OCI-LY7 (cell line): ENCODE results near the gene ENTR1. TPM values are rescaled to one million over a fixed set of nuclear protein-coding genes. Genes with fewer than 3 reads are reported as not detected.

Experiments
- BruUV-seq: library from RNA; stranded (reverse); fragments of 400-500 nt; replicated peaks from 2 replicates; lab custom pipeline; 2021; lab: Mats Ljungman, UMichigan
- CTCF ChIA-PET: fragments of 300-600 bp; sonication (Branson Sonifier 250); formaldehyde crosslinking; loops from one replicate; lab custom pipeline; 2022; ENCODE audit warnings: antibody characterized with exemption; ENCODE audit not compliant: unreplicated experiment; lab: Charles Lee
- POLR2A ChIA-PET: fragments of 300-600 bp; sonication (Branson Sonifier 250); formaldehyde crosslinking; loops from one replicate; lab custom pipeline; 2022; ENCODE audit warnings: antibody characterized with exemption; lab: Charles Lee
- DNase-seq: peaks from one replicate; pipeline ENCODE4 v3.0.0-alpha.2; 2015; ENCODE audit warnings: low spot score
- H2AFZ ChIP-seq: fragments of 200-600 bp; sonication (generic), shearing (Covaris generic); 2 replicates; pipeline ENCODE4 v1.6.1; 2014; ENCODE audit warnings: mild to moderate bottlenecking, antibody characterized with exemption, low read length, moderate library complexity
- H3K27ac ChIP-seq: fragments of 200-600 bp; sonication (generic); 2 replicates; pipeline ENCODE4 v1.5.1; 2014; ENCODE audit warnings: mixed run types, low read depth, mild to moderate bottlenecking, moderate library complexity, low read length, inconsistent platforms; ENCODE audit not compliant: poor library complexity, severe bottlenecking
- H3K36me3 ChIP-seq: fragments of 200-600 bp; sonication (generic); 2 replicates; pipeline ENCODE4 v1.6.1; 2014; ENCODE audit warnings: mild to moderate bottlenecking, antibody characterized with exemption, low read length, moderate library complexity, mixed read lengths; ENCODE audit not compliant: insufficient read depth
- H3K4me1 ChIP-seq: fragments of 200-600 bp; sonication (generic); 2 replicates; pipeline ENCODE4 v1.5.1; 2014; ENCODE audit warnings: mild to moderate bottlenecking, low read length; ENCODE audit not compliant: insufficient read depth, poor library complexity, severe bottlenecking
- H3K4me2 ChIP-seq: fragments of 200-600 bp; sonication (generic); 2 replicates; pipeline ENCODE4 v1.6.1; 2014; ENCODE audit warnings: mild to moderate bottlenecking, low read length
- H3K4me3 ChIP-seq: fragments of 200-600 bp; sonication (generic); 2 replicates; pipeline ENCODE4 v1.5.1; 2014; ENCODE audit warnings: mild to moderate bottlenecking, low read depth, low read length; ENCODE audit not compliant: poor library complexity, severe bottlenecking
- H3K79me2 ChIP-seq: fragments of 200-600 bp; sonication (generic); 2 replicates; pipeline ENCODE4 v1.6.1; 2016; ENCODE audit warnings: low read depth, mild to moderate bottlenecking, low read length, moderate library complexity, mixed read lengths; ENCODE audit not compliant: insufficient read depth
- H3K9me2 ChIP-seq: fragments of 200-600 bp; sonication (generic); 2 replicates; pipeline ENCODE4 v1.6.1; 2016; ENCODE audit warnings: mild to moderate bottlenecking, low read length, mixed read lengths; ENCODE audit not compliant: insufficient read depth
- H3K9me3 ChIP-seq: fragments of 200-600 bp; sonication (generic); 2 replicates; pipeline ENCODE4 v1.6.1; 2014; ENCODE audit warnings: mild to moderate bottlenecking, mixed run types, low read length, mixed read lengths
- H4K20me1 ChIP-seq: fragments of 200-600 bp; sonication (generic); 2 replicates; pipeline ENCODE4 v1.6.1; 2014; ENCODE audit warnings: mild to moderate bottlenecking, antibody characterized with exemption, low read length, moderate library complexity, mixed read lengths; ENCODE audit not compliant: insufficient read depth
- EZH2phosphoT487 ChIP-seq: fragments of 200-600 bp; sonication (generic); IDR thresholded peaks from 2 replicates; pipeline ENCODE4 v1.6.1; 2018; ENCODE audit warnings: low read depth, borderline replicate concordance, mild to moderate bottlenecking, mixed run types, antibody characterized with exemption, low read length, moderate library complexity, mixed read lengths
- intact Hi-C: fragments of 100-400 bp; cut with micrococcal nuclease; formaldehyde crosslinking; loops from one replicate; pipeline ENCODE4 v1.10.0; 2022; ENCODE audit not compliant: unreplicated experiment
- total RNA-seq, 2 experiments: library from RNA; depleted of rRNA in 1 of 2; stranded (reverse); fragments of >200 nt in 1 of 2; shearing (Covaris generic) in 1 of 2; gene quantifications; 2 replicates each; pipeline ENCODE4 v1.2.3, GENCODE V29; 2014 to 2022
- TF ChIP-seq, protein P1 (sequence below): fragments of 200-600 bp; sonication (generic); conservative IDR thresholded peaks from 2 replicates; pipeline ENCODE4 v1.5.1; 2014; ENCODE audit warnings: mild to moderate bottlenecking, antibody characterized with exemption, low read length, moderate library complexity, mixed read lengths

ENTR1 gene
- total RNA-seq, 2 experiments from 2014 or later, result 103 to 109 TPM

DNA sequence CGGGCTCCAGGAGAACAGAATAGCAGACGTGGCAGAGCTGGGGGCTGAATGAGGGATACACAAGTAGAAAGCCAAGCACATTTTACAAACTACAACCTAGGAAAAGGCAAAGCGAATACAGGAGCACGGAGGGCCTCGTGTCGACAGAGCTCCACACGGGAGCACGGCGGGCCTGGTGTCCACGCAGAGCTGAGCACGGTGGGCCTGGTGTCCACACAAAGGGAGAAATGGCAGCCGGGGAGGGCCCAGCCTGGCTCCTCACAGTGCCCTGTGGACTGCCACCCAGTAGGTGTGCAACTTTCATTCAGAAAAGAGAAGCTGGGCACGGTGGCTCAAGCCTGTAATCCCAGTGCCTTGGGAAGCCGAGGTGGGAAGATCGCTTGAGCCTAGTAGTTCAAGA, 32.7 kb upstream of the ENTR1 start:
- peaks cover 9% of the 10 kb centered on the region; the same call in 1 of the 2 replicates for H3K79me2 ChIP-seq
- no peak overlapping the region for H2AFZ ChIP-seq
- H3K4me1 ChIP-seq, result peaks cover 7% of the 10 kb centered on the region
- CTCF ChIA-PET, result no interaction called here
- POLR2A ChIA-PET, result interaction anchor here (0.5 kb wide), 1 partner anchor 155 kb away, joined by 5 read pairs; no protein-coding TSS in a partner anchor
- no peaks in the 10 kb centered on the region; the same call in 1 of the 2 replicates for H4K20me1 ChIP-seq
- intact Hi-C loops, result no loop called here
- no peak overlapping the region for H3K27ac ChIP-seq
- no peak overlapping the region for H3K4me2 ChIP-seq
- no peaks in the 10 kb centered on the region for H3K9me3 ChIP-seq
- no peak overlapping the region for H3K4me3 ChIP-seq
- peaks cover 74% of the 10 kb centered on the region for H3K36me3 ChIP-seq
- H3K9me2 ChIP-seq, result no peaks in the 10 kb centered on the region
- no peak for DNase-seq
- no peak for TF ChIP-seq EZH2phosphoT487
- TF ChIP-seq, protein P1, sequence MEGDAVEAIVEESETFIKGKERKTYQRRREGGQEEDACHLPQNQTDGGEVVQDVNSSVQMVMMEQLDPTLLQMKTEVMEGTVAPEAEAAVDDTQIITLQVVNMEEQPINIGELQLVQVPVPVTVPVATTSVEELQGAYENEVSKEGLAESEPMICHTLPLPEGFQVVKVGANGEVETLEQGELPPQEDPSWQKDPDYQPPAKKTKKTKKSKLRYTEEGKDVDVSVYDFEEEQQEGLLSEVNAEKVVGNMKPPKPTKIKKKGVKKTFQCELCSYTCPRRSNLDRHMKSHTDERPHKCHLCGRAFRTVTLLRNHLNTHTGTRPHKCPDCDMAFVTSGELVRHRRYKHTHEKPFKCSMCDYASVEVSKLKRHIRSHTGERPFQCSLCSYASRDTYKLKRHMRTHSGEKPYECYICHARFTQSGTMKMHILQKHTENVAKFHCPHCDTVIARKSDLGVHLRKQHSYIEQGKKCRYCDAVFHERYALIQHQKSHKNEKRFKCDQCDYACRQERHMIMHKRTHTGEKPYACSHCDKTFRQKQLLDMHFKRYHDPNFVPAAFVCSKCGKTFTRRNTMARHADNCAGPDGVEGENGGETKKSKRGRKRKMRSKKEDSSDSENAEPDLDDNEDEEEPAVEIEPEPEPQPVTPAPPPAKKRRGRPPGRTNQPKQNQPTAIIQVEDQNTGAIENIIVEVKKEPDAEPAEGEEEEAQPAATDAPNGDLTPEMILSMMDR, result no peak
- no TSS peak for BruUV-seq

DNA sequence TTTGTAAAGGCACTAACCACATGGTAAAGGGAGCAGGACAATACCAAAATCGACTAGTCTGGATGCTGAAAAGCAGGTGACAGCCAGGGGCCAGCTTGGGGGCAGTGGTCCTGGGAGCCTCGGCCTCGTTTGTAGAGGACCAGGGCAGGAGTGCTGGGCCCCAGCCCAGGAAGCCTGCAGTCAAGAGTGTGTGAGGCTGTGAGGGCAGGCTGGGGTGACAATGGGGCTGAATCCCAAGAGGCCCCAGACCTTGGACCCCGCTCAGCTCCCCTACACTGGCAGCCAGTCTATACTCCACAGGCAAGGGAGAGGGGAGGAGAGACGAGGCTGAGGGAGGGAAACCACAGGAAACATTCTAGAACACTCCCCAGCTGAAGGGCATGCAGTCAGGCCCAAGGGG, 31.9 kb upstream of the ENTR1 start:
- H2AFZ ChIP-seq, result no peak overlapping the region
- peaks cover 4% of the 10 kb centered on the region for H4K20me1 ChIP-seq
- BruUV-seq, result no TSS peak
- CTCF ChIA-PET, result no interaction called here
- H3K9me3 ChIP-seq, result no peaks in the 10 kb centered on the region
- H3K79me2 ChIP-seq, result peaks cover 17% of the 10 kb centered on the region; the same call in 1 of the 2 replicates
- POLR2A ChIA-PET, result no interaction called here
- H3K9me2 ChIP-seq, result no peaks in the 10 kb centered on the region
- H3K36me3 ChIP-seq, result peaks cover 69% of the 10 kb centered on the region
- no peak for TF ChIP-seq EZH2phosphoT487
- TF ChIP-seq, protein P1, result no peak
- intact Hi-C loops, result no loop called here
- H3K27ac ChIP-seq, result no peak overlapping the region
- H3K4me3 ChIP-seq, result no peak overlapping the region
- peaks cover 15% of the 10 kb centered on the region for H3K4me1 ChIP-seq
- no peak overlapping the region for H3K4me2 ChIP-seq
- DNase-seq, result no peak

DNA sequence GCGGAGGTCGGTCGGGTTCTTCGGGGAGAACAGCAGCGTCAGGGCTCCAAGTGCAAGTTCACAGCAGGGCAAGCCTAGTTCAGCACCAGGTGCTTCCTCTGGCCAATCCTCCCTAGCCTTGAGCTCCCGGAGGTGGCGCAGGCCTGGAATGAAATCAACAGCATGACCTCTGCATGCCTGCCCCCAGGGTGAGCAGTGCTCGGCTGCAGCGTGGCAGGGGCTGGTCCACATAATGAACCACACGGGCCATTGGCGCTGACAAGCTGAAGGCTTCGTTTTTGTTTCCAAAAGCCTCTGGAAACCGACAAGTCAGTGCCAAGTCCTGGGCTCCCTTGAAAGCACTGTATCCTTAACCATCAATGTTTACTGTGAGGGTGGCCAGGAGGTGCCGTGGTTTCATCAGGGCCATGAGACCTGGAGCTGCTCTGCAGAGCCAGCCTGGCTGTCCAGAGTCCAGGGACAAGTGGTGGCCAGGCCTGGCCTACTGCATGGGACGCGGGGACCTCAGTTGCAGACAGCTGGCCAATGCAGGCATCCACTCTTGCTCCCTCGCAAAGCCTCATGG, 31.3 kb upstream of the ENTR1 start:
- POLR2A ChIA-PET, result no interaction called here

More for the DNA sequence above, 31.3 kb upstream of the ENTR1 start:
- Histone ChIP-seq H3K79me2 (peaks cover 22% of the 10 kb centered on the region; the same call in 1 of the 2 replicates), H3K27ac (no peak overlapping the region), H2AFZ (no peak overlapping the region), H3K4me2 (no peak overlapping the region), H3K4me3 (no peak overlapping the region), H3K36me3 (peaks cover 69% of the 10 kb centered on the region), H3K4me1 (peaks cover 20% of the 10 kb centered on the region), H3K9me2 (no peaks in the 10 kb centered on the region), H4K20me1 (peaks cover 8% of the 10 kb centered on the region), H3K9me3 (no peaks in the 10 kb centered on the region)
- no TSS peak for BruUV-seq
- intact Hi-C loops, result no loop called here
- TF ChIP-seq, protein P1, result no peak
- TF ChIP-seq EZH2phosphoT487, result no peak
- DNase-seq, result no peak
- CTCF ChIA-PET, result no interaction called here
